Loucy (cell line): Measurements from ENCODE around the gene KY.

Experiments used
- H2AFZ ChIP-seq: fragments of 200-600 bp; sonication (generic); 2 replicates; pipeline ENCODE4 v1.6.0; 2016; ENCODE audit warnings: antibody characterized with exemption, mild to moderate bottlenecking, low read length, moderate library complexity
- H3F3A ChIP-seq: fragments of 200-600 bp; 2 replicates; pipeline ENCODE4 v1.6.0; 2016; ENCODE audit warnings: antibody characterized with exemption, low read depth, mild to moderate bottlenecking
- H3K27me3 ChIP-seq: fragments of 200-600 bp; sonication (generic); 2 replicates; pipeline ENCODE4 v1.6.1; 2014; ENCODE audit warnings: low read length, mild to moderate bottlenecking; ENCODE audit not compliant: insufficient read depth, poor library complexity, severe bottlenecking
- H3K36me3 ChIP-seq: fragments of 200-600 bp; sonication (generic); 2 replicates; pipeline ENCODE4 v1.6.1; 2016; ENCODE audit warnings: low read length; ENCODE audit not compliant: insufficient read depth
- H3K4me1 ChIP-seq: fragments of 200-600 bp; sonication (generic); 2 replicates; pipeline ENCODE4 v1.5.1; 2014; ENCODE audit warnings: low read length, mild to moderate bottlenecking; ENCODE audit not compliant: insufficient read depth, poor library complexity, severe bottlenecking
- H3K4me2 ChIP-seq: fragments of 200-600 bp; sonication (generic); 2 replicates; pipeline ENCODE4 v1.6.0; 2014; ENCODE audit warnings: antibody characterized with exemption, low read length, low read depth, mild to moderate bottlenecking; ENCODE audit not compliant: poor library complexity, severe bottlenecking
- H3K4me3 ChIP-seq: fragments of 200-600 bp; sonication (generic); 2 replicates; pipeline ENCODE4 v1.5.1; 2014; ENCODE audit warnings: low read length, mild to moderate bottlenecking, mixed read lengths; ENCODE audit not compliant: poor library complexity, severe bottlenecking
- H3K79me2 ChIP-seq: fragments of 200-600 bp; sonication (generic); 2 replicates; pipeline ENCODE4 v1.6.1; 2014; ENCODE audit warnings: low read length; ENCODE audit not compliant: insufficient read depth
- H3K9ac ChIP-seq: fragments of 200-600 bp; sonication (generic); 2 replicates; pipeline ENCODE4 v1.6.0; 2014; ENCODE audit warnings: mild to moderate bottlenecking, low read depth, low read length, moderate library complexity; ENCODE audit not compliant: poor library complexity, severe bottlenecking
- H3K9me2 ChIP-seq: fragments of 200-600 bp; sonication (generic); replicated peaks from 2 replicates; pipeline ENCODE4 v1.6.1; 2016; ENCODE audit warnings: low read depth, low read length, mixed read lengths
- H3K9me3 ChIP-seq: fragments of 200-600 bp; sonication (generic); 2 replicates; pipeline ENCODE4 v1.6.1; 2014; ENCODE audit warnings: mild to moderate bottlenecking, antibody characterized with exemption, low read length, low read depth; ENCODE audit not compliant: insufficient read depth
- H4K20me1 ChIP-seq: fragments of 200-600 bp; sonication (generic); 2 replicates; pipeline ENCODE4 v1.6.0; 2014; ENCODE audit warnings: antibody characterized with exemption, low read length, mild to moderate bottlenecking; ENCODE audit not compliant: insufficient read depth, poor library complexity, severe bottlenecking
- EZH2phosphoT487 ChIP-seq: fragments of 200-600 bp; IDR thresholded peaks from 2 replicates; pipeline ENCODE4 v1.6.1; 2018; ENCODE audit warnings: antibody characterized with exemption, mild to moderate bottlenecking, moderate library complexity, borderline replicate concordance
- TF ChIP-seq, protein P1 (sequence below): fragments of 200-600 bp; sonication (generic); conservative IDR thresholded peaks from 2 replicates; pipeline ENCODE4 v1.5.1; 2014; ENCODE audit warnings: mild to moderate bottlenecking, antibody characterized with exemption, low read length

KY gene

DNA sequence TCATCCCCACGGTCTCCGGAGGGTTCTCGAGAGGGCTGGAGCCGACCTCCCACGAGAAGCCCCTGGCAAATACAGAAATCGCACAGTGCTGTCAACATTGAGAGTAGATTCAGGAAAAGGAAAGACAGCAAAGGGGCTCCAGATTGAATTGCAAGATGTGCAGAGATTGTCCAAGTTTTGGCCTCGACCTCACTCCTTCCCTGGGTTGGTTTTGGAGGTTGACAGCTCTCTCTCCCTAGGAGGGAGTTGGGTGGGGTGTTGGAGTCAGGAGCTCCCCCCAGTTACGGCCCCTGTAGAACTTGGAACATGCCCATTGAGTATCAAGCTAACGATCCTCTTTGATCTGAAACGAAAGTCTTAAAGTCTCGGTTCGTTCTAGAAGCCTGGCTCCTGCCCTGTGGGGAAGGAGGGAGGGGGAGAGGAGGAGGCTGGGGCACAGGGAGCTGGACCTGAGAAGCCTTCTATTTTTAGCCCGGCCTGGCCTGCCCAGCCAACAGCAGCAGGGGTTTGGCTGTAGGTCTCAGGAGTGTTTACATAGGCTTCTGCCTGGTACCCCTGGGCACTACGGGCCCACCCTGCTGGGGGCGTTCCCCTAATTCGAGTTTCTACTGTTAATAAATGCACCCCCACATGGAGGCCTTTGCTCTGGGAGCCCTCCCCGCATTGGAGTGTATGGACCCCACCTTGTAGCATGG is 672 bp upstream of the KY start:
- Histone ChIP-seq H3F3A (no peaks in the 10 kb centered on the region), H4K20me1 (no peaks in the 10 kb centered on the region), H3K4me2 (no peak overlapping the region), H3K79me2 (no peaks in the 10 kb centered on the region), H3K4me1 (no peaks in the 10 kb centered on the region), H3K9ac (no peak overlapping the region), H3K27me3 (no peaks in the 10 kb centered on the region), H3K36me3 (no peaks in the 10 kb centered on the region), H3K9me3 (no peaks in the 10 kb centered on the region), H3K9me2 (no peaks in the 10 kb centered on the region), H2AFZ (no peak overlapping the region), H3K4me3 (no peak overlapping the region)
- TF ChIP-seq, protein P1, sequence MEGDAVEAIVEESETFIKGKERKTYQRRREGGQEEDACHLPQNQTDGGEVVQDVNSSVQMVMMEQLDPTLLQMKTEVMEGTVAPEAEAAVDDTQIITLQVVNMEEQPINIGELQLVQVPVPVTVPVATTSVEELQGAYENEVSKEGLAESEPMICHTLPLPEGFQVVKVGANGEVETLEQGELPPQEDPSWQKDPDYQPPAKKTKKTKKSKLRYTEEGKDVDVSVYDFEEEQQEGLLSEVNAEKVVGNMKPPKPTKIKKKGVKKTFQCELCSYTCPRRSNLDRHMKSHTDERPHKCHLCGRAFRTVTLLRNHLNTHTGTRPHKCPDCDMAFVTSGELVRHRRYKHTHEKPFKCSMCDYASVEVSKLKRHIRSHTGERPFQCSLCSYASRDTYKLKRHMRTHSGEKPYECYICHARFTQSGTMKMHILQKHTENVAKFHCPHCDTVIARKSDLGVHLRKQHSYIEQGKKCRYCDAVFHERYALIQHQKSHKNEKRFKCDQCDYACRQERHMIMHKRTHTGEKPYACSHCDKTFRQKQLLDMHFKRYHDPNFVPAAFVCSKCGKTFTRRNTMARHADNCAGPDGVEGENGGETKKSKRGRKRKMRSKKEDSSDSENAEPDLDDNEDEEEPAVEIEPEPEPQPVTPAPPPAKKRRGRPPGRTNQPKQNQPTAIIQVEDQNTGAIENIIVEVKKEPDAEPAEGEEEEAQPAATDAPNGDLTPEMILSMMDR = no peak
- no peak for TF ChIP-seq EZH2phosphoT487

GRCh38 chr3:134649106-134649705 is 1.6 kb downstream of the KY start:
- TF ChIP-seq EZH2phosphoT487 = no peak
- TF ChIP-seq, protein P1 = no peak
- no peaks in the 10 kb centered on the region for H3K27me3 ChIP-seq

GRCh38 chr3:134647902-134648760 is 2.7 kb downstream of the KY start:
- H3K4me2 ChIP-seq = no peak overlapping the region
- no peaks in the 10 kb centered on the region for H3K4me1 ChIP-seq
- no peaks in the 10 kb centered on the region for H3K79me2 ChIP-seq
- H3K4me3 ChIP-seq = no peak overlapping the region
- H3K9me2 ChIP-seq = no peaks in the 10 kb centered on the region
- H3K9me3 ChIP-seq = no peaks in the 10 kb centered on the region
- H3K36me3 ChIP-seq = no peaks in the 10 kb centered on the region
- TF ChIP-seq, protein P1 = no peak
- TF ChIP-seq EZH2phosphoT487 = no peak
- H3K27me3 ChIP-seq = no peaks in the 10 kb centered on the region
- H2AFZ ChIP-seq = no peak overlapping the region
- no peaks in the 10 kb centered on the region for H3F3A ChIP-seq
- H4K20me1 ChIP-seq = no peaks in the 10 kb centered on the region
- no peak overlapping the region for H3K9ac ChIP-seq

More at GRCh38 chr3:134649106-134649705, 1.6 kb downstream of the KY start:
- Histone ChIP-seq H2AFZ (no peak overlapping the region), H3K4me2 (no peak overlapping the region), H3K4me1 (no peaks in the 10 kb centered on the region), H3K9me3 (no peaks in the 10 kb centered on the region), H3K9ac (no peak overlapping the region), H3K4me3 (no peak overlapping the region), H3F3A (no peaks in the 10 kb centered on the region), H3K79me2 (no peaks in the 10 kb centered on the region), H4K20me1 (no peaks in the 10 kb centered on the region), H3K9me2 (no peaks in the 10 kb centered on the region), H3K36me3 (no peaks in the 10 kb centered on the region)
